Testis (tissue), 2 donors: Measurements from ENCODE around the gene ARSJ.

ENCODE experiments used
- CTCF ChIP-seq, 3 experiments: fragments of 450-650 bp in 2 of 3; fragments of 200-600 bp in 1 of 3; sonication (generic) in 1 of 3; IDR thresholded peaks; one replicate each; pipeline ENCODE4 v1.5.1; 2016 to 2019; ENCODE audit warnings: antibody characterized with exemption in 3 of 3, mild to moderate bottlenecking in 2 of 3, moderate library complexity in 1 of 3
- POLR2A ChIP-seq: fragments of 450-650 bp; IDR thresholded peaks from one replicate; pipeline ENCODE4 v1.6.1; 2017; ENCODE audit warnings: antibody characterized with exemption, mild to moderate bottlenecking, moderate library complexity

GRCh38 chr4:113969709-113970334 lies 9.6 kb downstream of the ARSJ start:
- TF ChIP-seq CTCF (IDR thresholded peaks at IDR 0.05) (no peak), POLR2A (no peak)
